ENCODE measurements around the gene PRR14L. TPM values are rescaled to one million over a fixed set of nuclear protein-coding genes. Genes with fewer than 3 reads are reported as not detected.
A peak's percentile ranks its signal among the peaks of the same experiment; 100 is the strongest.
"Not testable (repeated sequence)": the region's sequence is repeated elsewhere in the genome, so short reads cannot be mapped to it uniquely, and the experiment has no call there.

Gene PRR14L
- total RNA-seq, 6 experiments from 2014 or later, result 11.2 to 22.8 (median 17.0) TPM

DNA sequence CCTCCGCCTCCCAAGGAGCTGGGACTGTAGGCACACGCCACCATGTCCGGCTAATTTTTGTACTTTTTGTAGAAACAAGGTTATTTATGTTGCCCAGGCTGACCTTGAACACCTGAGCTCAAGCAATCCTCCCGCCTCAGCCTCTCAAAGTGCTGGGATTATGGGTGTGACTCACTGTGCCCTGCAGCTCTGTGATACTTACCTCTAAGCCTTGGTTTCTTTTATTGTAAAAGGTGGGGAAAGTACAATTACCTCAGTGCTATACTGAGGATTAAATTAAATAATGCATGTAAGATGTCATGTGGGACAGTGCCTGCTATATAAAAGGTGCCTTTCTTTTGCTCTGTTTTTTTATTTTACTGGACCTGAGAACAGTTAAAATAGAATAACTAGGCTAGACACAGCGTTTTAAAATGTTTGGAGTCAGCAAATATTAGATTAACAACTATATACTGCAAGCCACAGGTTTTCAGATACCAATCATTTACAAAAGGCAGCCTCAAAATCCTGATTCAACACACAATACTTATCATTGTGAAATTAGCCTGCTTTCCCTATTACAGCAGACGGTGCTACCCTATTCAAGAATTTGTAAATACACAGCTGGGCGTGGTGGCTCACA lies 30.0 kb downstream of the PRR14L start:
- Histone ChIP-seq H3K36me3 (peaks cover 6 to 55% (median 18%) of the 10 kb centered on the region in 4 donors), H3K4me1 (no peaks in the 10 kb centered on the region)

DNA sequence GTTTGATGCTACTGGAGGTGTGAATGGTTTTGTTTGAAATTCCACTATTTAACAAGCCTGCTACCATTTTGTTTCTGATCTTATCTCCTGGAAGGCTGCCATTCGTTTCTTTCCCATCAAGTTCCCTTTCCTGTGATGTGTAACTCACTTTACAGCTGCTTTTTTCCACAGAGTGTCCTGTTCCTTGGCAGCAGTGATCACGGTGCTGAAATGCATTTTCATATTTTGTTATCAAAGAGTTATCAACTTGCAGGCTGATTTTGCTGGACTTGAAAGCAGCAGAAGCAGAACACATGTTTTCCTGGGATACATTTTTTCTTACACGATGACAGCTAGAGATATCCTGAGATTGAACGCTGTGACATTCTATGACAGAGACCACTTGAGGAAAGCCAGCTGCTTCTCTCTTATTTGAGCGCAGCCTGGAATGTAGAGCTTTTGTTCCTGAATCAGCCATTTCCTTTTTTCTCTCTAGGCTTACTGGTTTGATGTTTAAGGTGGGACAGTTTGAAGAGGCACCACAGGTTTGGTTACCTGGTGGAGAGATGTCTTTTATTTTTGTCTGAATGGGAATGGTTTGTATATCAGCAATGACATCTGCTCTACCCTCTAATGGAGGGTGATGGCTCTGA lies 34.7 kb downstream of the PRR14L start:
- no peak for ATAC-seq
- no peak overlapping the region for H3K27ac ChIP-seq
- TF ChIP-seq POLR2A (IDR thresholded peaks at IDR 0.05), result no peak
- TF ChIP-seq, protein P1, sequence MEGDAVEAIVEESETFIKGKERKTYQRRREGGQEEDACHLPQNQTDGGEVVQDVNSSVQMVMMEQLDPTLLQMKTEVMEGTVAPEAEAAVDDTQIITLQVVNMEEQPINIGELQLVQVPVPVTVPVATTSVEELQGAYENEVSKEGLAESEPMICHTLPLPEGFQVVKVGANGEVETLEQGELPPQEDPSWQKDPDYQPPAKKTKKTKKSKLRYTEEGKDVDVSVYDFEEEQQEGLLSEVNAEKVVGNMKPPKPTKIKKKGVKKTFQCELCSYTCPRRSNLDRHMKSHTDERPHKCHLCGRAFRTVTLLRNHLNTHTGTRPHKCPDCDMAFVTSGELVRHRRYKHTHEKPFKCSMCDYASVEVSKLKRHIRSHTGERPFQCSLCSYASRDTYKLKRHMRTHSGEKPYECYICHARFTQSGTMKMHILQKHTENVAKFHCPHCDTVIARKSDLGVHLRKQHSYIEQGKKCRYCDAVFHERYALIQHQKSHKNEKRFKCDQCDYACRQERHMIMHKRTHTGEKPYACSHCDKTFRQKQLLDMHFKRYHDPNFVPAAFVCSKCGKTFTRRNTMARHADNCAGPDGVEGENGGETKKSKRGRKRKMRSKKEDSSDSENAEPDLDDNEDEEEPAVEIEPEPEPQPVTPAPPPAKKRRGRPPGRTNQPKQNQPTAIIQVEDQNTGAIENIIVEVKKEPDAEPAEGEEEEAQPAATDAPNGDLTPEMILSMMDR (IDR thresholded peaks at IDR 0.05), result no peak
- intact Hi-C loops (cut with DNase I), result no loop called here
- H3K4me3 ChIP-seq, result no peak overlapping the region
- H3K27me3 ChIP-seq, result no peaks in the 10 kb centered on the region
- DNase-seq, result no peak
- H3K4me1 ChIP-seq, result no peaks in the 10 kb centered on the region
- WGBS (ENCODE audit: insufficient coverage, low coverage, low lambda C conversion rate, missing lambda C conversion rate), result 84% methylated on average over 5 of the region's 5 CpGs
- peaks cover 8 to 59% (median 23%) of the 10 kb centered on the region in 4 donors for H3K36me3 ChIP-seq
- H3K9me3 ChIP-seq, result no peaks in the 10 kb centered on the region

More for the DNA sequence above, 30.0 kb downstream of the PRR14L start:
- intact Hi-C loops (cut with DNase I), result no loop called here
- H3K27ac ChIP-seq, result no peak overlapping the region
- H3K9me3 ChIP-seq, result no peaks in the 10 kb centered on the region
- 96% methylated on average over 5 of the region's 7 CpGs for WGBS (ENCODE audit: insufficient coverage, low coverage, low lambda C conversion rate, missing lambda C conversion rate)
- H3K27me3 ChIP-seq, result no peaks in the 10 kb centered on the region
- no peak overlapping the region for H3K4me3 ChIP-seq
- DNase-seq, result no peak
- ATAC-seq, result no peak
- TF ChIP-seq, protein P1 (IDR thresholded peaks at IDR 0.05), result no peak
- no peak for TF ChIP-seq POLR2A (IDR thresholded peaks at IDR 0.05)

DNA sequence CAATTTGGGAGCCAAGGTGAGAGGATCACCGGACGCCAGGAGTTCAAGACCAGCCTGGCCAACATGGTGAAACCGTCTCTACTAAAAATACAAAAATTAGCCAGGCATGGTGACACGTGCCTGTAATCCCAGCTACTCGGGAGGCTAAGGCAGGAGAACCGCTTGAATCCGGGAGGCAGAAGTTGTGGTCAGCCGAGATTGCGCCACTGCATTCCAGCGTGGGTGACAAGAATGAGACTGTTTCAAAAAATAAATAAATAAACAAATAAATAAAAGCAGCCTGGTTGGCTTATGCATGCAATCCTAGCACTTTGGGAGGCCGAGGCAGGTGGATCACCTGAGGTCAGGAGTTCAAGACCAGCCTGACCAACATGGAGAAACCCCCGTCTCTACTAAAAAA lies 38.7 kb downstream of the PRR14L start:
- peaks cover 7 to 34% (median 16%) of the 10 kb centered on the region in 4 donors for H3K36me3 ChIP-seq
- H3K27ac ChIP-seq; H3K4me3 ChIP-seq; H3K9me3 ChIP-seq; intact Hi-C loops (cut with DNase I); DNase-seq; ATAC-seq; H3K27me3 ChIP-seq; H3K4me1 ChIP-seq: not testable (repeated sequence)
- WGBS (ENCODE audit: insufficient coverage, low coverage, low lambda C conversion rate, missing lambda C conversion rate), result 73% methylated on average over 7 of the region's 12 CpGs

DNA sequence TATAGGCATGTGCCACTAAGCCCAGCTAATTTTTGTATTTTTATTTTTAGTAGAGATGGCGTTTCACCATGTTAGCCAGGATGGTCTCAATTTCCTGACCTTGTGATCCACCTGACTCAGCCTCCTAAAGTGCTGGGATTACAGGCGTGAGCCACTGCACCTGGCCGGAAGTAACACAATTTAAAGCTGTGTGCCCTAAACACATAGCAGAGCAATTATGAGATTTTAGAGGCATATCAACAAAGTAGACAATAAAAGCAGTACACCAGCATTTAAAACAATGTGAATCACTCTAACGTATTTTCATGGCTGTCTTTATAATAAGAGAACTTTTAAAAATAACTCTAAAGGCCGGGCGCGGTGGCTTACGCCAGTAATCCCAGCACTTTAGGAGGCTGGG lies 42.4 kb downstream of the PRR14L start:
- no peaks in the 10 kb centered on the region for H3K27me3 ChIP-seq
- no peak overlapping the region for H3K4me3 ChIP-seq
- intact Hi-C loops (cut with DNase I), result no loop called here
- 94% methylated on average over 8 of the region's 8 CpGs for WGBS (ENCODE audit: insufficient coverage, low coverage, low lambda C conversion rate, missing lambda C conversion rate)
- peaks cover 0 to 33% (median 10%) of the 10 kb centered on the region in 4 donors for H3K36me3 ChIP-seq
- TF ChIP-seq POLR2A (IDR thresholded peaks at IDR 0.05), result no peak
- TF ChIP-seq, protein P1 (IDR thresholded peaks at IDR 0.05), result no peak
- H3K9me3 ChIP-seq, result no peaks in the 10 kb centered on the region
- no peak overlapping the region for H3K27ac ChIP-seq
- DNase-seq (no peak), ATAC-seq (no peak)
- no peaks in the 10 kb centered on the region for H3K4me1 ChIP-seq

DNA sequence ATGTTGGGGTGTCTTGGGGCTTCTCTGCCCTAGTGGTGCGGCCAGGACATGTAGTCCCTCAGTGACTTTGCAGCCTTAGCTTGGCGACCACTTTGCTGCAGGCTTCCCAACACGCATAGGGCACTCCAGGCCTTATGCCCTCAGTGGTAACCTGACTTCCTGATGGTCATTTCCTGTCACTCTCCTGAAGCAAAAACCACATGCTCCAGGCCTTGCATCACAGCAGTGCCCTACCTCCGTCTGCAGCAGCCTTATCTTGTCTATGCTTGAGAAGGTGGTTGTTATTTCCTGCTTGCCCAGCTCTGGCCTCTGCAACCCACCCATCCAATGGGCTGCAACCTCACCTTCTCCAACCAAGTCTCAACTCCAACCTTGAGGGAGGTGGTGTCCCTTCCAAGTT lies 54.5 kb downstream of the PRR14L start:
- 29% methylated on average over 1 of the region's 4 CpGs for WGBS (ENCODE audit: insufficient coverage, low coverage, low lambda C conversion rate, missing lambda C conversion rate)
- no peak for TF ChIP-seq POLR2A (IDR thresholded peaks at IDR 0.05)
- TF ChIP-seq, protein P1 (IDR thresholded peaks at IDR 0.05), result no peak
- Histone ChIP-seq H3K36me3 (peaks cover 0 to 41% (median 11%) of the 10 kb centered on the region in 4 donors), H3K27ac (no peak overlapping the region), H3K4me1 (no peaks in the 10 kb centered on the region), H3K4me3 (no peak overlapping the region), H3K27me3 (no peaks in the 10 kb centered on the region), H3K9me3 (no peaks in the 10 kb centered on the region)
- DNase-seq (no peak), ATAC-seq (peak in 2 of 4 donors; percentile 22 to 26)
- intact Hi-C loops (cut with DNase I), result no loop called here

DNA sequence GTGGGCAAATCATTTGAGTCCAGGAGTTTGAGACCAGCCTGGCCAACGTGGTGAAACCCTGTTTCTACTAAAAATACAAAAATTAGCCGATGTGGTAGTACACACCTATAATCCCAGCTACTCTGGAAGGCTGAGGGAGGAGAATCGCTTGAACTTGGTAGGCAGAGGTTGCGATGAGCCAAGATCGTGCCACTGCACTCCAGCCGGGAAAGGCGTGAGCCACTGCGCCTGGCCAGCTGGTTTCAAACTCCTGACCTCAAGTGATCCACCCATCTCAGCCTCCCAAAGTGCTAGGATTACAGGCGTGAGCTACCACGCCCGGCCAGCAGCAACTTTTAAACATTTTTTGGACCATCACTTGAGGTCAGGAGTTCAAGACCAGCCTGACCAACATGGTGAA lies 55.9 kb downstream of the PRR14L start:
- H3K27ac ChIP-seq; H3K27me3 ChIP-seq; ATAC-seq; H3K9me3 ChIP-seq; DNase-seq; intact Hi-C loops (cut with DNase I); H3K4me1 ChIP-seq; H3K4me3 ChIP-seq: not testable (repeated sequence)
- peaks cover 0 to 27% (median 8%) of the 10 kb centered on the region in 4 donors for H3K36me3 ChIP-seq
- WGBS (ENCODE audit: insufficient coverage, low coverage, low lambda C conversion rate, missing lambda C conversion rate), result 97% methylated on average over 6 of the region's 11 CpGs
